GM23338 (cell line): ENCODE measurements around the gene CELF2. TPM values are rescaled to one million over a fixed set of nuclear protein-coding genes. Genes with fewer than 3 reads are reported as not detected.

ENCODE experiments used
- ATAC-seq: fragments of 200-7000 bp; cut with Tn5 transposase; 3 replicates; pipeline ENCODE4 v1.9.1; 2020
- DNase-seq: peaks from one replicate; pipeline ENCODE4 v3.0.0-alpha.2; 2015; ENCODE audit warnings: low spot score
- H2AFZ ChIP-seq: fragments of 200-600 bp; sonication (generic); 2 replicates; pipeline ENCODE4 v1.8.0; 2016; ENCODE audit warnings: antibody characterized with exemption, mild to moderate bottlenecking, moderate library complexity
- H3F3A ChIP-seq: fragments of 200-600 bp; sonication (generic); replicated peaks from 2 replicates; pipeline ENCODE4 v1.8.0; 2017; ENCODE audit warnings: antibody characterized with exemption, mixed run types, low read depth
- H3K27ac ChIP-seq: fragments of 200-600 bp; sonication (generic); 2 replicates; pipeline ENCODE4 v1.6.1; 2016; ENCODE audit warnings: low read depth
- H3K27me3 ChIP-seq: fragments of 200-600 bp; sonication (generic); 2 replicates; pipeline ENCODE4 v1.8.0; 2016; ENCODE audit warnings: mild to moderate bottlenecking, mixed run types, moderate library complexity; ENCODE audit not compliant: insufficient read depth
- H3K36me3 ChIP-seq: fragments of 200-600 bp; sonication (generic); 2 replicates; pipeline ENCODE4 v1.8.0; 2016; ENCODE audit warnings: mild to moderate bottlenecking; ENCODE audit not compliant: insufficient read depth
- H3K4me1 ChIP-seq: fragments of 200-600 bp; sonication (generic); 2 replicates; pipeline ENCODE4 v1.8.0; 2016; ENCODE audit warnings: mild to moderate bottlenecking, moderate library complexity; ENCODE audit not compliant: insufficient read depth
- H3K4me2 ChIP-seq: fragments of 200-600 bp; sonication (generic); 2 replicates; pipeline ENCODE4 v1.7.1; 2017; ENCODE audit warnings: mixed run types
- H3K4me3 ChIP-seq: fragments of 200-600 bp; sonication (generic); 2 replicates; pipeline ENCODE4 v1.6.1; 2016; ENCODE audit warnings: mixed run types
- H3K79me2 ChIP-seq: fragments of 200-600 bp; sonication (generic); replicated peaks from 2 replicates; pipeline ENCODE4 v1.8.0; 2017; ENCODE audit warnings: mild to moderate bottlenecking; ENCODE audit not compliant: insufficient read depth
- H3K9me2 ChIP-seq: fragments of 200-600 bp; sonication (generic); 2 replicates; pipeline ENCODE4 v1.8.0; 2017; ENCODE audit not compliant: insufficient read depth
- H4K20me1 ChIP-seq: fragments of 200-600 bp; sonication (generic); replicated peaks from 2 replicates; pipeline ENCODE4 v1.8.0; 2017; ENCODE audit warnings: mild to moderate bottlenecking; ENCODE audit not compliant: insufficient read depth
- H3K27ac Mint-ChIP-seq: 2 replicates; pipeline ENCODE4 v1.8.0; 2020; ENCODE audit warnings: inconsistent platforms, mild to moderate bottlenecking, moderate library complexity, mixed read lengths
- H3K27me3 Mint-ChIP-seq: 3 replicates; pipeline ENCODE4 v1.8.0; 2022; ENCODE audit warnings: low read depth, mild to moderate bottlenecking, moderate library complexity, mixed read lengths, inconsistent platforms; ENCODE audit not compliant: insufficient read depth, poor library complexity
- H3K36me3 Mint-ChIP-seq: 3 replicates; pipeline ENCODE4 v1.8.0; 2021; ENCODE audit warnings: low read depth, mild to moderate bottlenecking, inconsistent platforms, moderate library complexity, mixed read lengths
- H3K4me1 Mint-ChIP-seq: 3 replicates; pipeline ENCODE4 v1.8.0; 2020; ENCODE audit warnings: mild to moderate bottlenecking, inconsistent platforms, mixed read lengths
- H3K4me3 Mint-ChIP-seq: 3 replicates; pipeline ENCODE4 v1.8.0; 2021; ENCODE audit warnings: moderate library complexity, mild to moderate bottlenecking, inconsistent platforms, mixed read lengths
- H3K9me3 Mint-ChIP-seq: 3 replicates; pipeline ENCODE4 v1.8.0; 2020; ENCODE audit warnings: moderate library complexity, mild to moderate bottlenecking, inconsistent platforms, mixed read lengths
- CREB1 ChIP-seq: fragments of 250-450 bp; sonication (Bioruptor Pico); IDR thresholded peaks from 2 replicates; pipeline ENCODE4 v1.5.0; 2020; ENCODE audit warnings: low read depth, mild to moderate bottlenecking, moderate library complexity
- CTCF ChIP-seq, 2 experiments: fragments of 200-600 bp in 1 of 2; sonication (generic) in 1 of 2; conservative IDR thresholded peaks; 2 replicates each; pipeline versions ENCODE4 v1.5.1 to v1.6.1; 2016 to 2017; ENCODE audit warnings: antibody characterized with exemption in 2 of 2, low read depth in 2 of 2, mild to moderate bottlenecking in 2 of 2, moderate library complexity in 1 of 2
- EZH2 ChIP-seq: fragments of 200-600 bp; sonication (generic); IDR thresholded peaks from one replicate; pipeline ENCODE4 v1.8.0; 2017; ENCODE audit warnings: antibody characterized with exemption, mild to moderate bottlenecking, low read depth; ENCODE audit not compliant: unreplicated experiment
- JUNB ChIP-seq: IDR thresholded peaks from one replicate; pipeline ENCODE4 v1.6.1; 2016; ENCODE audit warnings: antibody characterized with exemption; ENCODE audit not compliant: unreplicated experiment
- ZNF114 ChIP-seq: fragments of 250-450 bp; sonication (Bioruptor Pico); IDR thresholded peaks from 2 replicates; pipeline ENCODE4 v1.5.0; 2020; ENCODE audit warnings: mild to moderate bottlenecking, moderate library complexity
- ZNF331 ChIP-seq: fragments of 250-450 bp; sonication (Bioruptor Pico); IDR thresholded peaks from 2 replicates; pipeline ENCODE4 v1.5.0; 2020; ENCODE audit warnings: low read depth, mild to moderate bottlenecking, moderate library complexity
- ZNF462 ChIP-seq: fragments of 250-450 bp; sonication (Bioruptor Pico); IDR thresholded peaks from 2 replicates; pipeline ENCODE4 v1.5.0; 2020; ENCODE audit warnings: mild to moderate bottlenecking, moderate library complexity
- polyA plus RNA-seq: library from polyadenylated mRNA; unstranded; fragments of >200 nt; fragmentation: Nextera tagmentation; extraction: Ambion mirVana; gene quantifications from 2 replicates; pipeline ENCODE4 v1.2.1, GENCODE V29; 2016
- total RNA-seq: library from RNA; depleted of rRNA; stranded (reverse); fragments of >200 nt; shearing (Covaris generic); gene quantifications from 2 replicates; pipeline ENCODE4 v1.2.3, GENCODE V29; 2014

CELF2 gene
- total and polyA plus RNA-seq, 2 experiments from 2014 or later = 18.1 to 22.5 TPM

DNA sequence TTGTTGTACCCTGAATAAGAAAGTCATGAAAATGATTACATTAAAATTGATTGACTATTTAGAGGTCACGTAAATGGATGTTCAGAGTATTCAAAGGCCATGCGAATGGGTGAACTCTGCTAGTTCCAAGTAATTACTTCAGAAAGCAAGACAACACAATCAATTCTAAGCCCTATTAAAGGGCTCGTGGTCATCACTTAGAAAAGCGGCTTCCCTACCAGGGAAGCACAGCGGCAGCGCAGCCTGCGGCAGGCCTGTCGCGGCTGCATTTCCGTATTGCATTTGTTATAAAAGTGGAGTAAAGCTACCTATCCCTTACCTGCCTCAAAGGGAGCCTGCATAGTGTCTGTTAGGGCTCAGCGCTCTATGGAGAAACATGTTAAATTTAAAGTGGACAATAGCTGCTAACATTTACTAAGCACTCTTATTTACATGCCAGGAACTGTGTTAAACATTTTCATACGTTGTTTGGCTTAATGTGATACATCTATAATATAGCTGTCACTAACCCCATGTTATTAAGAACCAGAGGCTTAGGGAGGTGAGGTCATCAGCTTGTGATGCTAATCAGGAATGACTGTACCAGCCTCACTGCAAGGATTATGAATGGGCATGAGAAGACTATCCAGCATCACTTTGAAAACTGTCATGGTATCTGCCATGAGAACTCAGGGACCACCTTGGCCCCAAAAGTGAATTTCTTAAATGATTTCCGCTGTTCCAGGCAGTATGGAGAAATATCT, 187.5 kb downstream of the CELF2 start:
- H3K27ac Mint-ChIP-seq = no peak overlapping the region
- Histone ChIP-seq H3F3A (0 out of 2 replicates have a peak, but pooled peaks cover 3% of the 10 kb centered on the region), H3K4me3 (no peak overlapping the region), H3K4me2 (peak overlapping the region; percentile 4; the same call in 1 of the 2 replicates), H3K9me2 (no peaks in the 10 kb centered on the region), H3K79me2 (0 out of 2 replicates have a peak, but pooled peaks cover 4% of the 10 kb centered on the region), H2AFZ (no peak overlapping the region), H3K27ac (no peak overlapping the region), H3K27me3 (no peaks in the 10 kb centered on the region), H4K20me1 (no peaks in the 10 kb centered on the region), H3K36me3 (no peaks in the 10 kb centered on the region), H3K4me1 (peaks cover 35% of the 10 kb centered on the region)
- no peaks in the 10 kb centered on the region; the same call in 2 of the 3 replicates for H3K36me3 Mint-ChIP-seq
- H3K9me3 Mint-ChIP-seq = no peaks in the 10 kb centered on the region
- H3K4me1 Mint-ChIP-seq = peaks cover 44% of the 10 kb centered on the region
- H3K4me3 Mint-ChIP-seq = no peak overlapping the region
- TF ChIP-seq ZNF331 (CRISPR knock-in tag) = no peak
- TF ChIP-seq CREB1 = no peak
- TF ChIP-seq JUNB = no peak
- TF ChIP-seq ZNF114 (CRISPR knock-in tag) = no peak
- TF ChIP-seq EZH2 = no peak
- ATAC-seq (peak; percentile 16), DNase-seq (no peak)
- H3K27me3 Mint-ChIP-seq = no peaks in the 10 kb centered on the region

GRCh38 chr10:11206676-11207559, 189.2 kb downstream of the CELF2 start:
- Mint-ChIP-seq H3K9me3 (no peaks in the 10 kb centered on the region), H3K4me3 (no peak overlapping the region; the same call in 2 of the 3 replicates), H3K27me3 (no peaks in the 10 kb centered on the region), H3K27ac (peak overlapping the region; percentile 17; the same call in 1 of the 2 replicates), H3K4me1 (peaks cover 44% of the 10 kb centered on the region), H3K36me3 (no peaks in the 10 kb centered on the region)
- Histone ChIP-seq H3K4me1 (peaks cover 35% of the 10 kb centered on the region), H3K4me2 (no peak overlapping the region), H3K27ac (peak overlapping the region; percentile 9; the same call in 1 of the 2 replicates), H3K79me2 (peaks cover 7% of the 10 kb centered on the region; the same call in 1 of the 2 replicates), H2AFZ (no peak overlapping the region), H3F3A (0 out of 2 replicates have a peak, but pooled peaks cover 3% of the 10 kb centered on the region), H3K36me3 (no peaks in the 10 kb centered on the region), H3K4me3 (no peak overlapping the region), H3K27me3 (no peaks in the 10 kb centered on the region), H3K9me2 (no peaks in the 10 kb centered on the region), H4K20me1 (no peaks in the 10 kb centered on the region)
- DNase-seq (peak; percentile 30), ATAC-seq (no peak)
- TF ChIP-seq CTCF (conservative IDR thresholded peaks at IDR 0.05; ENCODE audit: low read depth in 2 of 2) (no peak), ZNF462 (no peak), JUNB (no peak), ZNF331 (CRISPR knock-in tag) (no peak)
